Nucleus accumbens (tissue), 56 donors: Measurements from ENCODE around the gene RIC3.

Source experiments
- DNase-seq, 56 donors: peaks; one replicate each; lab custom pipeline; 2025; lab: John Stamatoyannopoulos, UW

RIC3 gene

GRCh38 chr11:8056810-8057463 lies 111.9 kb downstream of the RIC3 start:
- no peak for DNase-seq
